Dermis lymphatic vessel endothelial cell (primary cell): ENCODE measurements around the gene KNCN. TPM values are rescaled to one million over a fixed set of nuclear protein-coding genes. Genes with fewer than 3 reads are reported as not detected.

ENCODE experiments used
- total RNA-seq: library from RNA; depleted of rRNA; stranded (reverse); fragments of >200 nt; gene quantifications from 2 replicates; pipeline ENCODE4 v1.2.1, GENCODE V29; 2014

Gene KNCN
- not detected in 2 replicates for total RNA-seq

GRCh38 chr1:46551597-46552095 lies at the start of gene KNCN:
KNCN (minus strand) TSS chr1:46551647; CDS start chr1:46551215, 432 bp downstream.

Other genes with a start within 250 kb of the KNCN start
- gene LRRC41, start 248.0 kb downstream of the KNCN start, total RNA-seq, result 42.7 and 48.5 TPM in 2 replicates
- 383 and 442 TPM in 2 replicates for gene UQCRH, start 247.9 kb downstream of the KNCN start, total RNA-seq
- 22.2 and 22.5 TPM in 2 replicates for gene NSUN4, start 210.8 kb downstream of the KNCN start, total RNA-seq
- 0.52 and 1.1 TPM in 2 replicates for gene FAAH, start 157.3 kb downstream of the KNCN start, total RNA-seq
- not detected in 2 replicates for gene DMBX1, start 61.8 kb downstream of the KNCN start, total RNA-seq
- 18.2 and 19.6 TPM in 2 replicates for gene MKNK1, start 52.6 kb upstream of the KNCN start, total RNA-seq
- 11.5 and 11.8 TPM in 2 replicates for gene MOB3C, start 65.2 kb upstream of the KNCN start, total RNA-seq
- gene ATPAF1, start 116.7 kb upstream of the KNCN start, total RNA-seq, result 26.2 and 26.9 TPM in 2 replicates
- gene TEX38, start 120.2 kb upstream of the KNCN start, total RNA-seq, result not detected in 2 replicates
- gene EFCAB14, start 167.5 kb upstream of the KNCN start, total RNA-seq, result 57.8 and 60.6 TPM in 2 replicates
- not detected in 2 replicates for gene CYP4B1, start 247.4 kb upstream of the KNCN start, total RNA-seq